GM18511 (cell line): ENCODE measurements around the gene TNNC1.

Experiments used
- ATAC-seq: cut with Tn5 transposase; IDR thresholded peaks from one replicate; pipeline ENCODE4 v1.9.1; 2021; ENCODE audit warnings: mild to moderate bottlenecking, moderate library complexity; ENCODE audit not compliant: unreplicated experiment

Gene TNNC1

GRCh38 chr3:52432691-52433141, 21.1 kb downstream of the TNNC1 start:
- no peak for ATAC-seq

GRCh38 chr3:52432225-52432624, 21.6 kb downstream of the TNNC1 start:
- ATAC-seq, result no peak

- ATAC-seq, result no peak
These were observed 22.2 kb downstream of the TNNC1 start for GRCh38 chr3:52431459-52432223.

- no peak for ATAC-seq
These were observed 23.4 kb downstream of the TNNC1 start for GRCh38 chr3:52430416-52430810.

- ATAC-seq, result no peak
These were observed 23.9 kb downstream of the TNNC1 start for GRCh38 chr3:52429779-52430415.

GRCh38 chr3:52429031-52429430, 24.8 kb downstream of the TNNC1 start:
- ATAC-seq, result no peak

- ATAC-seq, result no peak
These were observed 25.5 kb downstream of the TNNC1 start for GRCh38 chr3:52428151-52429005.

GRCh38 chr3:52423173-52423572, 30.7 kb downstream of the TNNC1 start:
- ATAC-seq, result no peak

- no peak for ATAC-seq
These were observed 31.2 kb downstream of the TNNC1 start for GRCh38 chr3:52422669-52423068.

GRCh38 chr3:52420388-52420787, 33.5 kb downstream of the TNNC1 start:
- no peak for ATAC-seq

- ATAC-seq, result no peak
These were observed 38.0 kb downstream of the TNNC1 start for GRCh38 chr3:52415800-52416199.

- ATAC-seq, result no peak
These were observed 45.4 kb downstream of the TNNC1 start for GRCh38 chr3:52408466-52408865.

- ATAC-seq, result no peak
These were observed 46.1 kb downstream of the TNNC1 start for GRCh38 chr3:52407779-52408178.

- ATAC-seq, result no peak
These were observed 46.9 kb downstream of the TNNC1 start for GRCh38 chr3:52406791-52407510.

GRCh38 chr3:52406231-52406661, 47.6 kb downstream of the TNNC1 start:
- no peak for ATAC-seq

GRCh38 chr3:52405601-52406110, 48.2 kb downstream of the TNNC1 start:
- no peak for ATAC-seq

GRCh38 chr3:52405066-52405465, 48.8 kb downstream of the TNNC1 start:
- ATAC-seq, result no peak

GRCh38 chr3:52404391-52404790, 49.5 kb downstream of the TNNC1 start:
- no peak for ATAC-seq

GRCh38 chr3:52403955-52404354, 49.9 kb downstream of the TNNC1 start:
- no peak for ATAC-seq

GRCh38 chr3:52403271-52403841, 50.5 kb downstream of the TNNC1 start:
- ATAC-seq, result no peak
